SU-DHL-6 (cell line): ENCODE data around the gene PRKN.

ENCODE experiments used
- H2AFZ ChIP-seq: fragments of 200-600 bp; sonication (generic); 2 replicates; pipeline ENCODE4 v1.6.1; 2014; ENCODE audit warnings: low read depth, mild to moderate bottlenecking, moderate library complexity, mixed read lengths, antibody characterized with exemption, low read length; ENCODE audit not compliant: severe bottlenecking
- H3F3A ChIP-seq: fragments of 200-600 bp; shearing (Covaris generic); 2 replicates; pipeline ENCODE4 v1.6.0; 2016; ENCODE audit warnings: antibody characterized with exemption, mild to moderate bottlenecking; ENCODE audit not compliant: insufficient read depth
- H3K27ac ChIP-seq: fragments of 200-600 bp; sonication (generic); 2 replicates; pipeline ENCODE4 v1.5.1; 2016; ENCODE audit warnings: low read depth, mild to moderate bottlenecking, low read length, moderate library complexity, mixed read lengths
- H3K27me3 ChIP-seq: fragments of 200-600 bp; sonication (generic), shearing (Covaris generic); 2 replicates; pipeline ENCODE4 v1.6.0; 2014; ENCODE audit warnings: mild to moderate bottlenecking, low read length
- H3K36me3 ChIP-seq: fragments of 200-600 bp; sonication (generic); 2 replicates; pipeline ENCODE4 v1.6.1; 2014; ENCODE audit warnings: mild to moderate bottlenecking, low read length, mixed read lengths
- H3K4me2 ChIP-seq: fragments of 300-600, 200-600 bp; shearing (Covaris generic), sonication (generic); 2 replicates; pipeline ENCODE4 v1.6.0; 2014; ENCODE audit warnings: low read length, low read depth, mild to moderate bottlenecking; ENCODE audit not compliant: poor library complexity, severe bottlenecking
- H3K4me3 ChIP-seq: fragments of 200-600 bp; sonication (generic); 2 replicates; pipeline ENCODE4 v1.5.1; 2014; ENCODE audit warnings: antibody characterized with exemption, low read length, mild to moderate bottlenecking, mixed read lengths; ENCODE audit not compliant: insufficient read depth, poor library complexity, severe bottlenecking
- H3K79me2 ChIP-seq: fragments of 200-600 bp; sonication (generic); 2 replicates; pipeline ENCODE4 v1.6.1; 2014; ENCODE audit warnings: mild to moderate bottlenecking, low read length, moderate library complexity; ENCODE audit not compliant: insufficient read depth
- H3K9ac ChIP-seq: fragments of 200-600 bp; sonication (generic); 2 replicates; pipeline ENCODE4 v1.7.0; 2014; ENCODE audit warnings: mild to moderate bottlenecking, low read length
- H3K9me2 ChIP-seq: fragments of 200-600 bp; sonication (generic); replicated peaks from 2 replicates; pipeline ENCODE4 v1.6.1; 2014; ENCODE audit warnings: low read length; ENCODE audit not compliant: insufficient read depth
- H3K9me3 ChIP-seq: fragments of 200-600 bp; sonication (generic); 2 replicates; pipeline ENCODE4 v1.6.1; 2014; ENCODE audit warnings: low read length, mixed read lengths; ENCODE audit not compliant: insufficient read depth
- H4K20me1 ChIP-seq: fragments of 200-600 bp; sonication (generic); 2 replicates; pipeline ENCODE4 v1.6.1; 2014; ENCODE audit warnings: low read depth, mild to moderate bottlenecking, antibody characterized with exemption, low read length, moderate library complexity, mixed read lengths
- EZH2phosphoT487 ChIP-seq: fragments of 200-600 bp; sonication (generic), shearing (Covaris generic); conservative IDR thresholded peaks from 2 replicates; pipeline ENCODE4 v1.6.1; 2018; ENCODE audit warnings: mild to moderate bottlenecking, antibody characterized with exemption, low read length, moderate library complexity, mixed read lengths
- TF ChIP-seq, protein P1 (sequence below): fragments of 200-600 bp; sonication (generic); IDR thresholded peaks from one replicate; pipeline ENCODE4 v1.5.1; 2017; ENCODE audit warnings: antibody characterized with exemption, mild to moderate bottlenecking, low read length, moderate library complexity; ENCODE audit not compliant: insufficient read depth, poor library complexity, severe bottlenecking

The PRKN gene

DNA sequence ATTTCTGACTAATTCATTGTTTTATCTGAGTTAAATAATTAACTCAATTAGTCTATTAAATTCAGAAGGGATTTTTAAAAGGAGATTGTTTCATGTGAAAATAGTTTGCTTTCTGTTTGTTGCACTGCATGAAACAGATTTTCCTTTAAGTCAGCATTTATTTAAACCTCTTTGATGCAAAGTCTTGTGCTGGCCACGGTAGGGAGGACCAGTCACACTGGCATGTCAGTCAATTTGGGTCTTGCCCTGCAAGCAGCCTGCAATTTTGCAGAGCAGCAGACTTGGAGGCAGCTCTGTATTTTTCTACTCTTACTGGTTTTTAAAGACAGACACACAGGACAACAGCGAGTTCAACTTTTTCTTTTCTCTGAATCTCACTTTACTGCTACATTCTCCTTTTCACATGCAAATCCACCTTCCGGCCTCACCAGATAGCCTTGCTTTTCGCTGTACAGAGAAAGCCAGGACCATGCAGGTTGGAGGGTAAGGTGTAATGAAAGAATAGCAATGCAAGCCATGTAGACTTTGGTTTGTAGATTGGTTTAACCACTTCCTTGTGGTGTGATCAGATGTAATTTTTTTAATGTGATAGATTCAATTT lies 763.8 kb downstream of the PRKN start:
- no peaks in the 10 kb centered on the region for H3F3A ChIP-seq
- no peaks in the 10 kb centered on the region for H3K27me3 ChIP-seq
- no peak overlapping the region for H2AFZ ChIP-seq
- no peaks in the 10 kb centered on the region for H3K36me3 ChIP-seq
- H3K79me2 ChIP-seq = no peaks in the 10 kb centered on the region
- no peaks in the 10 kb centered on the region for H3K9me3 ChIP-seq
- H3K4me3 ChIP-seq = no peak overlapping the region
- no peak overlapping the region for H3K4me2 ChIP-seq
- no peak overlapping the region for H3K27ac ChIP-seq
- no peak overlapping the region for H3K9ac ChIP-seq
- H4K20me1 ChIP-seq = no peaks in the 10 kb centered on the region
- TF ChIP-seq, protein P1, sequence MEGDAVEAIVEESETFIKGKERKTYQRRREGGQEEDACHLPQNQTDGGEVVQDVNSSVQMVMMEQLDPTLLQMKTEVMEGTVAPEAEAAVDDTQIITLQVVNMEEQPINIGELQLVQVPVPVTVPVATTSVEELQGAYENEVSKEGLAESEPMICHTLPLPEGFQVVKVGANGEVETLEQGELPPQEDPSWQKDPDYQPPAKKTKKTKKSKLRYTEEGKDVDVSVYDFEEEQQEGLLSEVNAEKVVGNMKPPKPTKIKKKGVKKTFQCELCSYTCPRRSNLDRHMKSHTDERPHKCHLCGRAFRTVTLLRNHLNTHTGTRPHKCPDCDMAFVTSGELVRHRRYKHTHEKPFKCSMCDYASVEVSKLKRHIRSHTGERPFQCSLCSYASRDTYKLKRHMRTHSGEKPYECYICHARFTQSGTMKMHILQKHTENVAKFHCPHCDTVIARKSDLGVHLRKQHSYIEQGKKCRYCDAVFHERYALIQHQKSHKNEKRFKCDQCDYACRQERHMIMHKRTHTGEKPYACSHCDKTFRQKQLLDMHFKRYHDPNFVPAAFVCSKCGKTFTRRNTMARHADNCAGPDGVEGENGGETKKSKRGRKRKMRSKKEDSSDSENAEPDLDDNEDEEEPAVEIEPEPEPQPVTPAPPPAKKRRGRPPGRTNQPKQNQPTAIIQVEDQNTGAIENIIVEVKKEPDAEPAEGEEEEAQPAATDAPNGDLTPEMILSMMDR = no peak
- no peak for TF ChIP-seq EZH2phosphoT487
- H3K9me2 ChIP-seq = no peaks in the 10 kb centered on the region

DNA sequence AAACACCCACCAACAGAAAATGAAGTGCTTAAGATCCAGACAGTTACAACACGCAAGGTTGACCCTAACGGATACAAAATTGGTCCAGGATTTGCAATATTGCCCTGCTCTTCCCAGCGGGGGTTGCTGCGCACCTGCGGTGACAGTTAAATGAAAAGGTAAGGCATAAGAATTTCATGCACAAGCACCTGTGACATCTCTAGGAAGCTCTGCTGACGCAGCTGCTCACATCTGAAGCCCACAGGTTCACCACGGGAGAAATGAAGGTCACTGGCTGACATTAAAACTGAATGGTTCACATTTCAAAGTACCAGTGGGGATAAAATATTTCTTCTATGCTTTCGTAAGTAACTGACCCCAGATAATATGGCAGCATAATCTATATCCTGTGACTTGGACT lies 764.4 kb downstream of the PRKN start:
- H3K9me3 ChIP-seq = no peaks in the 10 kb centered on the region
- no peak overlapping the region for H3K4me2 ChIP-seq
- TF ChIP-seq EZH2phosphoT487 = no peak
- TF ChIP-seq, protein P1 = no peak
- no peaks in the 10 kb centered on the region for H3K27me3 ChIP-seq
- no peaks in the 10 kb centered on the region for H3K36me3 ChIP-seq
- no peaks in the 10 kb centered on the region for H3K9me2 ChIP-seq
- H2AFZ ChIP-seq = no peak overlapping the region
- no peak overlapping the region for H3K9ac ChIP-seq
- H3K4me3 ChIP-seq = no peak overlapping the region
- no peak overlapping the region for H3K27ac ChIP-seq
- no peaks in the 10 kb centered on the region for H4K20me1 ChIP-seq
- no peaks in the 10 kb centered on the region for H3F3A ChIP-seq
- H3K79me2 ChIP-seq = no peaks in the 10 kb centered on the region

DNA sequence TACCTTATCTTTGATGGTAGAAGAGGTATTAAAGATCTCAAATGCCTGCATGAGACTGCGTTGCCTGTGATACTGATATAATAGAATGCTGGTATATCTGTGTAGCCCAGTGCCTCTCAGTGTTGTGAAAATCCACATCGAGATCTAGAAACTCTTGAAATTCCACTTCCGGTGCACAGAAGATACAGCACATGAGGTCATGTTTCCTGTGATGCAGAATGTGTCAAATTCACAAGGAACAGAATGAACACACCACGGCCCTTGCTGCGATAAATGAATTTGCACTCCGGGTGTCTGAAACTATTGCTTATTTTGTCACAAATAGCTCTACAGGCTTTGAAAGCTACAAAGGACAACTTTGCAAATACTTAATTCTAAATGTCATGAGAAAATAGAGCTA lies 765.8 kb downstream of the PRKN start:
- no peaks in the 10 kb centered on the region for H3K79me2 ChIP-seq
- no peak overlapping the region for H3K9ac ChIP-seq
- no peaks in the 10 kb centered on the region for H3K27me3 ChIP-seq
- H3K4me3 ChIP-seq = no peak overlapping the region
- H3K36me3 ChIP-seq = no peaks in the 10 kb centered on the region
- no peak overlapping the region for H3K27ac ChIP-seq
- H2AFZ ChIP-seq = no peak overlapping the region
- TF ChIP-seq, protein P1 = no peak
- TF ChIP-seq EZH2phosphoT487 = no peak
- H3K9me3 ChIP-seq = no peaks in the 10 kb centered on the region
- H3K9me2 ChIP-seq = no peaks in the 10 kb centered on the region
- H3F3A ChIP-seq = no peaks in the 10 kb centered on the region
- no peak overlapping the region for H3K4me2 ChIP-seq
- H4K20me1 ChIP-seq = no peaks in the 10 kb centered on the region
